Pulmonary artery endothelial cell (primary cell): ENCODE measurements around the gene INCENP. TPM values are rescaled to one million over a fixed set of nuclear protein-coding genes. Genes with fewer than 3 reads are reported as not detected.
"Not testable (repeated sequence)": the region's sequence is repeated elsewhere in the genome, so short reads cannot be mapped to it uniquely, and the experiment has no call there.

Experiments used
- DNase-seq: peaks from one replicate; pipeline ENCODE4 v3.0.0-alpha.2; 2011; ENCODE audit warnings: low read depth, low spot score
- total RNA-seq: library from RNA; depleted of rRNA; stranded (reverse); fragments of >200 nt; gene quantifications from 2 replicates; pipeline ENCODE4 v1.2.3, GENCODE V29; 2014

Gene INCENP
- total RNA-seq, 1 donor from 2014 or later = 28.5 TPM

DNA sequence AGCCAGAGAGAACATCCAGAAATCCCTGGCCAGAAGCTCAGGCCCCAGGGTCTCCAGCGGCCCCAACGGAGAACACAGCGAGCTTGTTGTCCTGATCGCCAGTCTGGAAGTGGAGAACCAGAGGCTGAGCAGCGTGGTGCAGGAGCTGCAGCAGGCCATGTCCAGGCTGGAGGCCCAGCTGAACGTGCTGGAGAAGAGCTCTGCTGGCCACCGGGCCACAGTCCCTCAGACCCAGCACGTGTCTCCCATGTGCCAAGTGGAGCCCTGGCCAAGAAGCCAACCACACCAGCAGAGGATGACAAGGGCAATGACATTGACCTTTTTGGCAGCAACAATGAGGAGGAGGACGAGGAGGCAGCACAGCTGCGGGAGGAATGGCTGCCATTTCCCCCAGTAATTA lies 45.6 kb downstream of the INCENP start:
- no peak for DNase-seq

DNA sequence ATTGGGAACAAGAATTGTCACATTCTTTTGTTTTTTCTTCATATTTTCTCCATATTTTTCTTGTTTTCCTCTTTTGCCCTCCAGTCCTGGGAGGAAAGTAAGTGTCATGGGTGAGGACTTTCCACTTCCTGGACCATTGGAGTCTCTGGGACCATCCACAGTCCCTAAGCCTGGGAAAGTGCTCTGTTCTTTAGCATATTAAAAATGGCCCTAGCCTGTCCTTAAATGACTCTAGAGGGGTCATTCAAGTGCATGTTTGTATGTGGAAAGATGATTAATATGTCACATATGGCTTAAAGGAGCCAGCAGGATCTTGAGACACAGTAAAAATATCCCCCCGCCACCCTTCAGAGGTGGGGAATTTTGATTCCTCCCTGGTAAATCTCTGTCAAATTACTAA lies 46.1 kb downstream of the INCENP start:
- DNase-seq = no peak

DNA sequence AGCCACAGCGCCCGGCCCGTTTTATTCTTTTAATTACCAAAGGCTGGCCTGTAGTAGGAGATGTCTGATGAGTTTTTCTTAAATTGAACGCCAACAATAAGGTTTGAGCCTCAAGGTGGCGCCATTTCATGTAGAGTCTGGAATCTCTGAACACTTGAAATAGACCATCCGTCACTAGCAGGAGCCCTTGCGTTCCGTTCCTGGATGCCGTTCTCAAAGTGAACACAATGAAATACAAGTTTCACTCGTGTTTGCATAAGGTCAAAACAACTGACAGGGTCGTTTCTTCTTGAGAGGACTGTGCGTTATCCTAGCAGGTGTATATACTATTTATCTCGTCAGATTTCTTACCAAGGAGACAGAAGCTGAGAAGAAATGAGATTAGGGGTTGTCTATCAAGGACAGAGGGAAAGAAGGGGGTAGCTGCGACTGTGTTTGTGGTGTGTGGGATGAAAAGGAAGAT lies 47.5 kb downstream of the INCENP start:
- peak; percentile 47 for DNase-seq

DNA sequence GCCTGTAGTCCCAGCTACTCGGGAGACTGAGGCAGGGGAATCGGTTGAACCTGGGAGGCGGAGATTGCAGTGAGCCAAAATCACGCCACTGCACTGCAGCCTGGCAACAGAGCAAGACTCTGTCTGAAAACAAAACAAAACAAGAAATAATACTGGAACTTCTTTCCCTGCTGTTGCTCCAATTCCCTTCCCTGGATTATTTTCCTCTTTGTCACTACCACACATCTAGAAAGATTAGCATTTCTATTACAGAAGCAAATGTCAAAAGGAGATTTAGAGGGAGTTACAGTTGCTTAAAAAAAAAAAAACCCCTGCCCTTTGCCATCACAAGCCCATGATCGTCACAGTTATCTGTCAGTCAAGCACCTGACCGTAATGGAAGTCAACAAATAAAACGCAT lies 48.5 kb downstream of the INCENP start:
- DNase-seq = no peak

DNA sequence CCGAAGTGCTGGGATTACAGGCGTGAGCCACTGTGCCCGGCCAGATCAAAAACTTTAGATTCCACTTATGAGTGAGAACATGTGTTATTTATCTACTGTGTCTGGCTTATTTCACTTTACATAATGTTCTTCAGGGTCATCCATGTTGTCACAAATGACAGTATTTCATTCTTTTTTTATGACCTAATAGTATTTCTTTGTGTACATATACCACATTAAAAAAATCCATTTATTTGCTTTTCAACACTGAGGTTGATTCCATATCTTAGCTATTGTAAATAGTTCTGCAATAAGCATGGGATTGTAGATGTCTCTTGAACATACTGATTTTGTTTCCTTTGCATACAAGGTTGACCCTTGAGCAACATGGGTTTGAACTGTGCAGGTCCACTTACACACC lies 53.0 kb downstream of the INCENP start:
- no peak for DNase-seq

DNA sequence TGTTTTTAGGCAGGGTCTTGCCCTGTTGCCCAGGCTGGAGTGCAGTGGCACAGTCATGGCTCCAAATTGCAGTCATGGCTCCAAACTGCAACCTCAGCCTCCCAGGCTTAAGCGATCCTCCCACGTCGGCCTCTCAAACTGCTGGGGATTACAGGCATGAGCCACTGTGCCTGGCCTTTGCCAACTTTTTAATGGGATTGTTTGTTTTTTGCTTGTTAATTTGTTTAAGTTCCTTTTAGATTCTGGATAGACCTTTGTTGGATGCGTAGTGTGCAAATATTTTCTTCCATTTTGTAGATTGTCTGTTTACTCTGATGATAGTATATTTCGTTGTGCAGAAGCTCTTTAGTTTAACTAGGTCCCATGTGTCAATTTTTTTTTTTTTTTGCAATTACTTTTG lies 56.2 kb downstream of the INCENP start:
- DNase-seq = no peak

DNA sequence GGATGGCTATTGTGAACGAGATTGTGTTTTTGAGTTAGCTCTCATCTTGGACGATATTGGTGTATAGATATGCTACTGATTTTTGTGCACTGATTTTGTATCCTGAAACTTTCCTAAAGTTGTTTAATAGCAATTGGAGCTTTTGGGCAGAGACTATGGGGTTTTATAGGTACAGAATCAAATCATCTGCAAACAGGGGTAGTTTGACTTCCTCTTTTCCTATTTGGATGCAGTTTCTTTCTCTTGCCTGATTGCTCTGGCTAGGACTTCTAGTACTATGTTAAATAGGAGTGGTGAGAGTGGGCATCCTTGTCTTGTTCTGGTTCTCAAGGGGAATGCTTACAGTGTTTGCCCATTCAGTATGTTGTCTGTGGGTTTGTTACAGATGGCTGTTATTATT lies 57.3 kb downstream of the INCENP start:
- no peak for DNase-seq

DNA sequence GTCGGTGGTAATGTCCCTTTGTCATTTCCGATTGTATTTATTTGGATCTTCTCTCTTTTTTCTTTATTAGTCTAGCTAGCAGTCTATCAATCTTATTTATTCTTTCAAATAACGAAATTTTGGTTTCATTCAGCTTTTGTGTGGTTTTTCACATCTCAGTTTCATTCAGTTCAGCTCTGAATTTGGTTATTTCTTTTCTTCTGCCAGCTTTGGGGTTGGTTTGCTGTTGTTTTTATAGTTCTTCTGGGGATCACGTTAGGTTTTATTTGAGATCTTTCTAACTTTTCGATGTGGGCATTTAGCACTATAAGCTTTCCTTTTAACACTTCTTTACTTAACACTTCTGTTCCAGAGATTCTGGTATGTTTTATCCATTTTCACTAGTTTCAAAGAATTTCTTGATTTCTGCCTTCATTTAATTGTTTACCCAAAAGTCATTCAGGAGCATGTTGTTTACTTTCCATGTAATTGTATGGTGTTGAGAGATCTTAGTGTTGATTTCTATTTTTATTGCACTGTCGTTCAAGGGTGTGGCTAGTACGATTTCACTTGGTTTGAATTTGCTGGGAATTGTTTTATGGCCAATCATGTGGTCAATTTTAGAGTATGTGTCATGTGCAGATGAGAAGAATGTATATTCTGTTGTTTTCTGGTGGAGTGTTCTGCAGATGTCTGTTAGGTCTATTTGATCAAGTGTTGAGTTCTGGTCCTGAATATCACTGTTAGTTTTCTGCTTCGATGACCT lies 58.5 kb downstream of the INCENP start:
- no peak for DNase-seq

DNA sequence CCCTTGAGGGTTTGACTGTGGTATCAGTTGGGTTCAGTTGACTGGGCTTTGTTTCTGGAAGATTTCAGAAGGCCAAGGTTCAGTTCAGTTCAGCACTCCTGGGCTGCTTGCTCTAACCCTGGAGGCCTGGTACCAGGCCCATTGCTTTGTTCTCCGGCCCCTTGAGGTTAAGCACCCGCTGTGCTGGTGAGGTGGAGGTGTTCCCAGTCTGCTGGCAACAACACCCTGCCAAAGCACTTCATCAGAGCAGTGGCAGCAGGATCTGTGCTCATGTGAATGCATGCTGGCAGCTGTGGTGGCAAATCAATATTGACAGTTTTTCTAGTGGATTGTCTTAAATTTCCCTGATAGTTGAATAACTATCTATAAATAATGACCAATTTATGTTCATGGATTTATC lies 62.4 kb downstream of the INCENP start:
- DNase-seq = no peak

DNA sequence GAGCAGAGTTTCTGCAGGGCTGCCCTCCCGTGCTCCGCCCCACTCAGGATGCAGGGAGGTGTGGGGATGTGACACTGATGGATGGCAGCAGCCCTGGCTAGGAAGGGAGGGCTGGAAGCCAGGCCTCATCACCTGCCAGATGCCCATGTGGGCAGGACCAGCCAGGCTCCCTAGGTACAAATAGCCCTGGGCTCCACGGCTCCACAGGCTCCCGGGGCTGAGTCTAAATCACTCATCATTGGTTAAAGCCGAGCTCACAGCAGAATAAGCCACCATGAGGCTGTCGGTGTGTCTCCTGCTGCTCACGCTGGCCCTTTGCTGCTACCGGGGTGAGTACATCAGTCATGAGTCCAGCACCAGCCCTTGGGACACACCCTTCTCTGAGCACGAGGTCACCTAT lies 66.2 kb downstream of the INCENP start, which contains the start of gene SCGB1D1:
TSS of gene SCGB1D1 (plus strand) at position 206 of the 400 bp plus-strand sequence. CDS start at position 275, 69 bp downstream.
- no peak for DNase-seq

DNA sequence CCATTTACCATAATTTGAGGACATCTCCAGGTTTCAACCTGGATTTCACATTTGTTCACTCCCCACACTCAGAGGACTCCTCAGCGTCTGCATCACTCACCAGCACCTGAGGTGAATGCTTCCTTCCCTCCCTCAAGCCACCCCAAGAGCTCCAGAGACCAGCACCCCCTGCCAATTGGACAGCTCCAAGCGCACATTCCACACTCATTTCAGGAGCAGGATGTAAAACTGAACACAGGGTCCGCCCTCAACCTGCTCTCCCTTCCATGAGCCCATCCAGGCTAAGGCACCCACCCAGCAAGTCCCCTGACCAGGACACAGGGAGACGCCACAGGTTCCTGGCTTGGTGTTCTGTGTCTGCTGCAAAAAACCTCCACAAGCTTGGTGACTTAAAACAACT lies 70.1 kb downstream of the INCENP start:
- no peak for DNase-seq

DNA sequence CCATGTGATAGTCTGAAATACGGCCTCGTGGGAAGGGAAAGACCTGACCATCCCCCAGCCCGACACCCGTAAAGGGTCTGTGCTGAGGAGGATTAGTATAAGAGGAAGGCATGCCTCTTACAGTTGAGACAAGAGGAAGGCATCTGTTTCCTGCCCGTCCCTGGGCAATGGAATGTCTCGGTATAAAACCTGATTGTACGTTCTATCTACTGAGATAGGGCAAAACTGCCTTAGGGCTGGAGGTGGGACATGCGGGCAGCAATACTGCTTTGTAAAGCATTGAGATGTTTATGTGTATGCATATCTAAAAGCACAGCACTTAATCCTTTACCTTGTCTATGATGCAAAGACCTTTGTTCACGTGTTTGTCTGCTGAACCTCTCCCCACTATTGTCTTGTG lies 71.2 kb downstream of the INCENP start:
- not testable (repeated sequence) for DNase-seq

DNA sequence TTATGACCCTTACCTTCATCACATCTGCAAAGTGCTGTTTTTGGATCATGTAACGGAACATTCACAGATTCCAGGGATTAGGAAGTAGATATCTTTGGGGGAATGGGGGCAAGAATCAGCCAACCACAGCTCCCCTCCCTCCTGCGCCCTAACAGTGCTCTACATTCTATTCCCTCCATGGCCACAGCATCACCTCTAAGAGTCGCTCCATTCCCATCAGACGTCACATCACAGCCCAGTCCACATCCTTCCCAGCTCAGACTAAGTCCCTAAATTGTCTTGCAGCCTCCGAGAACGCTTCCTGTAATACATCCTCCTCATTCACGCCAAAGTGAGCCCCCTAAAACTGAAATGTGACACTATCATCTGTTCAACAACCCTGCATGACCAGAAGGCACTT lies 72.1 kb downstream of the INCENP start:
- DNase-seq = no peak

DNA sequence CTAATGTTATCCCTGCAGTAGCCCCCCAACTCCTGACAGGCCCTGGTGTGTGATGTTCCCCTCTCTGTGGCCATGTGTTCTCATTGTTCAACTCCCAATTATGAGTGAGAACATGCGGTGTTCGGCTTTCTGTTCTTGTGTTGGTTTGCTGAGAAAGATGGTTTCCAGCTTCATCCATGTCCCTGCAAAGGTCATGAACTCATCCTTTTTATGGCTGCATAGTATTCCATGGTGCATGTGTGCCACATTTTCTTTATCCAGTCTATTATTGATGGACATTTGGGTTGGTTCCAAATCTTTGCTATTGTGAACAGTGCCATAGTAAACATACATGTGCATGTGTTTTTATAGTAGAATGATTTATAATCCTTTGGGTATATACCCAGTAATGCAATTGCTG lies 73.6 kb downstream of the INCENP start:
- not testable (repeated sequence) for DNase-seq

DNA sequence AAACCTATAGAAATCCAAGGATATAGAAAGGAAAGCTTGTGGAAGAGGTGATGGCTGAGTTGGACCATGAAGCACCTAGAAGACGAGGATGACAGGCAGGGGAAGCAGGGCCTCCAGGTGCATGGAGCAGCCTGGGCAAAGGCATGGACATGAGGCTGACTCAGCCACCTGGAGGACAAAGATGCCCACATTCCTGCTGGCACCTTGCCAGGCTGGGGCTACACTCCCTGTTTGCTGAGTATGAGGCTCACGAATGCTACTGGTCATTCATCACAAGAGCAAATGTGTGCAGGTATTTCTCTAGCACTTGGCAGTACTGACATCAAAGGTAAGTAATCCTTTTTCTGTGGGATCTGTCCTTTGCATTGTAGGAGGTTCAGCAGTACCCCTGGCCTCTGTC lies 77.6 kb downstream of the INCENP start:
- DNase-seq = no peak

Other genes with a start within 250 kb of the INCENP start
- gene FADS3, start 232.5 kb upstream of the INCENP start, total RNA-seq = 180 and 194 TPM in 2 replicates
- 0.92 and 1.9 TPM in 2 replicates for gene RAB3IL1, start 206.4 kb upstream of the INCENP start, total RNA-seq
- under 0.01 and 0.04 TPM in 2 replicates for gene BEST1, start 173.7 kb upstream of the INCENP start, total RNA-seq
- 491 and 772 TPM in 2 replicates for gene FTH1, start 156.4 kb upstream of the INCENP start, total RNA-seq
- gene SCGB1D1, start 66.2 kb downstream of the INCENP start, total RNA-seq = not detected in 2 replicates
- gene SCGB2A1, start 84.7 kb downstream of the INCENP start, total RNA-seq = not detected in 2 replicates
- gene SCGB1D2, start 118.2 kb downstream of the INCENP start, total RNA-seq = not detected in 2 replicates
- gene SCGB2A2, start 146.1 kb downstream of the INCENP start, total RNA-seq = not detected in 2 replicates
- gene SCGB1D4, start 175.1 kb downstream of the INCENP start, total RNA-seq = not detected in 2 replicates
- 62.6 and 134 TPM in 2 replicates for gene ASRGL1, start 213.4 kb downstream of the INCENP start, total RNA-seq